Measurements from ENCODE around the gene PLCH1. TPM values are rescaled to one million over a fixed set of nuclear protein-coding genes. Genes with fewer than 3 reads are reported as not detected.

Gene PLCH1
- total and polyA plus RNA-seq, 2 experiments from 2014 or later: 2.6 to 5.8 TPM

DNA sequence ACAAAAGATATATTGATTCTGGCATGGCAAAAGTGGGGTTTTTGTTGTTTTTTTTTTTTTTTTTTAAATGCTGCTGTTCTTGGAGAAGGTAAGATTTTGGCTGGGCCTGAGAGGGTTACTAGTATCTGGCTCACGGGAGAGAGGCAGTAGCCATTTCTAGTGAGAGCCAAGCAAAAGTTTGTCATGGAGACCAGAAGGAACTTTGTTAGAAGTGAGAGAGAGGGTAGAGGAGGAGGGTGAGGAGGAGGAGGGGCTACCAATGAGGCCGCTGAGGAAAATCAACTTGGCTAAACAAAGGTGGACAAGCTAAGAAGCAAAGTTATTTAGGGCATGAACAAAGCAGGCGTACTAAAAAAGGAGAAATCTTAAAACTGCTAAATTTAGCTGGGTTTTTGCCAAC, 402.5 kb downstream of the PLCH1 start:
- Histone ChIP-seq H3K4me3 (no peak overlapping the region), H3K27me3 (no peaks in the 10 kb centered on the region), H3K79me2 (no peaks in the 10 kb centered on the region), H3K36me3 (replicated peaks; ENCODE audit: insufficient read depth, low read depth) (no peaks in the 10 kb centered on the region), H3K4me1 (ENCODE audit: insufficient read depth) (peaks cover 7% of the 10 kb centered on the region), H3K9me3 (ENCODE audit: low read depth) (no peaks in the 10 kb centered on the region), H3K9me2 (replicated peaks; ENCODE audit: insufficient read depth) (no peaks in the 10 kb centered on the region), H2AFZ (no peak overlapping the region), H4K20me1 (ENCODE audit: insufficient read depth, poor library complexity, severe bottlenecking) (no peaks in the 10 kb centered on the region), H3K27ac (no peak overlapping the region), H3K4me2 (no peak overlapping the region)
- TF ChIP-seq EZH2 (IDR thresholded peaks at IDR 0.05; ENCODE audit: borderline replicate concordance) (no peak), EZH2phosphoT487 (IDR thresholded peaks at IDR 0.05; ENCODE audit: low read depth, severe bottlenecking, unreplicated experiment) (no peak)
- TF ChIP-seq, protein P1, sequence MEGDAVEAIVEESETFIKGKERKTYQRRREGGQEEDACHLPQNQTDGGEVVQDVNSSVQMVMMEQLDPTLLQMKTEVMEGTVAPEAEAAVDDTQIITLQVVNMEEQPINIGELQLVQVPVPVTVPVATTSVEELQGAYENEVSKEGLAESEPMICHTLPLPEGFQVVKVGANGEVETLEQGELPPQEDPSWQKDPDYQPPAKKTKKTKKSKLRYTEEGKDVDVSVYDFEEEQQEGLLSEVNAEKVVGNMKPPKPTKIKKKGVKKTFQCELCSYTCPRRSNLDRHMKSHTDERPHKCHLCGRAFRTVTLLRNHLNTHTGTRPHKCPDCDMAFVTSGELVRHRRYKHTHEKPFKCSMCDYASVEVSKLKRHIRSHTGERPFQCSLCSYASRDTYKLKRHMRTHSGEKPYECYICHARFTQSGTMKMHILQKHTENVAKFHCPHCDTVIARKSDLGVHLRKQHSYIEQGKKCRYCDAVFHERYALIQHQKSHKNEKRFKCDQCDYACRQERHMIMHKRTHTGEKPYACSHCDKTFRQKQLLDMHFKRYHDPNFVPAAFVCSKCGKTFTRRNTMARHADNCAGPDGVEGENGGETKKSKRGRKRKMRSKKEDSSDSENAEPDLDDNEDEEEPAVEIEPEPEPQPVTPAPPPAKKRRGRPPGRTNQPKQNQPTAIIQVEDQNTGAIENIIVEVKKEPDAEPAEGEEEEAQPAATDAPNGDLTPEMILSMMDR (IDR thresholded peaks at IDR 0.05; ENCODE audit: poor library complexity): no peak
- no peak for DNase-seq (ENCODE audit: low spot score)
- WGBS (ENCODE audit: low lambda C conversion rate, missing lambda C conversion rate): 49% methylated on average over 3 of the region's 3 CpGs

DNA sequence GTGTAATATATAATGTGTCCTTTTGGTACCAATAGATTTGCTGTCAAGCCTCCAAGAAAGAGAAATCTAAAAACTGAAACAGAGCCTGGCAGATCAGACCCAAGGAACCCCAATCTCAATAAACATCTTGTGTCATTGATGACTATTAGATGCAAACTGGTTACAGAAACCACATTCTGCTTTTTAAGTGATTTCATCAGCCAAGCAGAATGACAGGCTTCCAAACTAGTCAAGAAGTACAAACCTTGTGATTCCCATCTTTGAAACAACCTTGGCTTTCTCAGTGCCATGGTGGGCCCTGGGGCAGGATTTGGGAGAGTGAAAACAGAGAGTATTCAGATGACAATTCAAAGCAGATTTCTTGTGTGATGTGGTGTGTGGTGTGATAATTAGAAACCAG, 405.8 kb downstream of the PLCH1 start:
- Histone ChIP-seq H3K27ac (no peak overlapping the region), H3K4me1 (ENCODE audit: insufficient read depth) (peaks cover 7% of the 10 kb centered on the region), H2AFZ (no peak overlapping the region), H3K36me3 (replicated peaks; ENCODE audit: insufficient read depth, low read depth) (no peaks in the 10 kb centered on the region), H3K4me2 (no peak overlapping the region), H3K4me3 (no peak overlapping the region), H3K9me3 (ENCODE audit: low read depth) (no peaks in the 10 kb centered on the region), H3K9me2 (replicated peaks; ENCODE audit: insufficient read depth) (no peaks in the 10 kb centered on the region), H3K27me3 (no peaks in the 10 kb centered on the region), H4K20me1 (ENCODE audit: insufficient read depth, poor library complexity, severe bottlenecking) (no peaks in the 10 kb centered on the region), H3K79me2 (no peaks in the 10 kb centered on the region)
- no peak for TF ChIP-seq EZH2 (IDR thresholded peaks at IDR 0.05; ENCODE audit: borderline replicate concordance)
- TF ChIP-seq EZH2phosphoT487 (IDR thresholded peaks at IDR 0.05; ENCODE audit: low read depth, severe bottlenecking, unreplicated experiment): no peak
- TF ChIP-seq, protein P1 (IDR thresholded peaks at IDR 0.05; ENCODE audit: poor library complexity): no peak
- DNase-seq (ENCODE audit: low spot score): peak; percentile 31

DNA sequence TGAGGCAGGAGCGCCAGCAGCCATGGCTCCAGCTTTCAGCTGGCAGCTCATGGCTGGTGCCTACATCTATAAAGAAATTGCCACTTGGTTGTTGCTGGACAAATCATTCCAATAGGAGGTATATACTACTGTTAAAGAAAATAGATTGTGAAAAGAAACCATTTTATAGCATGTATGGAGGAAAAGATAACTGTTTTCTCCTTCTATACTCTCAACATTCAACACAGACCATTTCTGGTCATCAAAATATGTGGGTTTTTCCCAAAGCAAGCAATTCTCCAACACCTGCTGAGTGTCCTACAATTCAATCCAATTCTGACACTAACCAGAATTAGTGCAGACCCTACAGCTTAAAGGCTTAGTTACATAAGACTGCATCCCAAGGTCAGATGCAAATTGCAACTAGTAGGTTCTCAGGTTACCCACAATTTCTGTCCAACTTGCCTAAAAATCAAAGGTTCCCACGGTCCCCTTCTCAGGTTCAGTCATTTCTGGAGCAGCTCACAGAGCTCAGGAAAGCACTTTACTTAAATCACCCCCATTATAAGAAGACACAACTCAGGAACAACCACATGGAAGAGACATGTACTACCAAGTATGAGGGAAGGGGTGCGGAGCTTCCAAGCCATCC, 409.0 kb downstream of the PLCH1 start:
- no peaks in the 10 kb centered on the region for H4K20me1 ChIP-seq (ENCODE audit: insufficient read depth, poor library complexity, severe bottlenecking)
- H3K79me2 ChIP-seq: no peaks in the 10 kb centered on the region
- H2AFZ ChIP-seq: no peak overlapping the region
- no peak overlapping the region for H3K27ac ChIP-seq
- no peak overlapping the region for H3K4me3 ChIP-seq
- 77% methylated on average over 3 of the region's 3 CpGs for WGBS (ENCODE audit: low lambda C conversion rate, missing lambda C conversion rate)
- H3K9me2 ChIP-seq (replicated peaks; ENCODE audit: insufficient read depth): no peaks in the 10 kb centered on the region
- TF ChIP-seq, protein P1 (IDR thresholded peaks at IDR 0.05; ENCODE audit: poor library complexity): no peak
- TF ChIP-seq EZH2phosphoT487 (IDR thresholded peaks at IDR 0.05; ENCODE audit: low read depth, severe bottlenecking, unreplicated experiment): no peak
- TF ChIP-seq EZH2 (IDR thresholded peaks at IDR 0.05; ENCODE audit: borderline replicate concordance): no peak
- H3K27me3 ChIP-seq: no peaks in the 10 kb centered on the region
- H3K36me3 ChIP-seq (replicated peaks; ENCODE audit: insufficient read depth, low read depth): no peaks in the 10 kb centered on the region
- no peak overlapping the region for H3K4me2 ChIP-seq
- no peaks in the 10 kb centered on the region for H3K9me3 ChIP-seq (ENCODE audit: low read depth)
- peaks cover 7% of the 10 kb centered on the region for H3K4me1 ChIP-seq (ENCODE audit: insufficient read depth)
- no peak for DNase-seq (ENCODE audit: low spot score)

All from hepatocyte (in vitro differentiated cells).